ENCODE data around the gene CLMN. TPM values are rescaled to one million over a fixed set of nuclear protein-coding genes. Genes with fewer than 3 reads are reported as not detected.

Gene CLMN
- total and polyA plus RNA-seq, 9 of the 15 experiments (the other 6 are each of a cell fraction or from before 2014, with no cell fraction given): 0.01 to 0.18 (median 0.07) TPM; not detected in 4

DNA sequence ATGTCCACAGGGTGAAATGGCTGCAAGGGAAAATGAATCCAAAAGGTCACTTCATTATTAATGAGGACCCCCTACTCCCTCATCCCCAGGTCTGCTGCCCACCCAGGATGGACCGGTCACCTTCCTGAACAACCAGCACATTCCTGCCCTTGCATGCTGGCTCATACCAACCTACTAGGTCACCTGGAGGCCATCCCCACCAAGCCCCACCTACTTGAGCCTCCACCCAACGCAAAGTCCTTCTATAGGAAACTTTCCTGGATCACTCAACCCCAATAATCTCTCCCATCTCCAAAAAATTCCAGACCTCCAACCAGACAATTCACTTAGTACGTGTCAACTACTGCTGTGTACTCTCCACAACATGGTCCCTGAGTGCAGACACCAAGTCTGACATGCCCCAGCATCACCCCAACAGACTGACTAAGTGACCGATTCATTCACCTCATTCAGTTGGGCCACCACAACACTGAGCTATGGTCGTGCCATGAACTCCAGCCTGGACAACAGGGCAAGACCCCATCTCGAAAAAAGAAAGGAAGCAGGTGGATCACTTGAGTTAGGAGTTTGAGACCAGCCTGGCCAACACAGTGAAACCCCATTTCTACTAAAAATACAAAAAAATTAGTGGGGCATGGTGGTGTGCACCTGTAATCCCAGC is 18.1 kb downstream of the CLMN start (continued):
- TF ChIP-seq, protein P1, sequence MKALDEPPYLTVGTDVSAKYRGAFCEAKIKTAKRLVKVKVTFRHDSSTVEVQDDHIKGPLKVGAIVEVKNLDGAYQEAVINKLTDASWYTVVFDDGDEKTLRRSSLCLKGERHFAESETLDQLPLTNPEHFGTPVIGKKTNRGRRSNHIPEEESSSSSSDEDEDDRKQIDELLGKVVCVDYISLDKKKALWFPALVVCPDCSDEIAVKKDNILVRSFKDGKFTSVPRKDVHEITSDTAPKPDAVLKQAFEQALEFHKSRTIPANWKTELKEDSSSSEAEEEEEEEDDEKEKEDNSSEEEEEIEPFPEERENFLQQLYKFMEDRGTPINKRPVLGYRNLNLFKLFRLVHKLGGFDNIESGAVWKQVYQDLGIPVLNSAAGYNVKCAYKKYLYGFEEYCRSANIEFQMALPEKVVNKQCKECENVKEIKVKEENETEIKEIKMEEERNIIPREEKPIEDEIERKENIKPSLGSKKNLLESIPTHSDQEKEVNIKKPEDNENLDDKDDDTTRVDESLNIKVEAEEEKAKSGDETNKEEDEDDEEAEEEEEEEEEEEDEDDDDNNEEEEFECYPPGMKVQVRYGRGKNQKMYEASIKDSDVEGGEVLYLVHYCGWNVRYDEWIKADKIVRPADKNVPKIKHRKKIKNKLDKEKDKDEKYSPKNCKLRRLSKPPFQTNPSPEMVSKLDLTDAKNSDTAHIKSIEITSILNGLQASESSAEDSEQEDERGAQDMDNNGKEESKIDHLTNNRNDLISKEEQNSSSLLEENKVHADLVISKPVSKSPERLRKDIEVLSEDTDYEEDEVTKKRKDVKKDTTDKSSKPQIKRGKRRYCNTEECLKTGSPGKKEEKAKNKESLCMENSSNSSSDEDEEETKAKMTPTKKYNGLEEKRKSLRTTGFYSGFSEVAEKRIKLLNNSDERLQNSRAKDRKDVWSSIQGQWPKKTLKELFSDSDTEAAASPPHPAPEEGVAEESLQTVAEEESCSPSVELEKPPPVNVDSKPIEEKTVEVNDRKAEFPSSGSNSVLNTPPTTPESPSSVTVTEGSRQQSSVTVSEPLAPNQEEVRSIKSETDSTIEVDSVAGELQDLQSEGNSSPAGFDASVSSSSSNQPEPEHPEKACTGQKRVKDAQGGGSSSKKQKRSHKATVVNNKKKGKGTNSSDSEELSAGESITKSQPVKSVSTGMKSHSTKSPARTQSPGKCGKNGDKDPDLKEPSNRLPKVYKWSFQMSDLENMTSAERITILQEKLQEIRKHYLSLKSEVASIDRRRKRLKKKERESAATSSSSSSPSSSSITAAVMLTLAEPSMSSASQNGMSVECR (CRISPR knock-in tag; IDR thresholded peaks at IDR 0.05): no peak
- no peak for TF ChIP-seq ZFP36 (IDR thresholded peaks at IDR 0.05; ENCODE audit: low read depth, low read length, partially characterized antibody)
- TF ChIP-seq, protein P2, sequence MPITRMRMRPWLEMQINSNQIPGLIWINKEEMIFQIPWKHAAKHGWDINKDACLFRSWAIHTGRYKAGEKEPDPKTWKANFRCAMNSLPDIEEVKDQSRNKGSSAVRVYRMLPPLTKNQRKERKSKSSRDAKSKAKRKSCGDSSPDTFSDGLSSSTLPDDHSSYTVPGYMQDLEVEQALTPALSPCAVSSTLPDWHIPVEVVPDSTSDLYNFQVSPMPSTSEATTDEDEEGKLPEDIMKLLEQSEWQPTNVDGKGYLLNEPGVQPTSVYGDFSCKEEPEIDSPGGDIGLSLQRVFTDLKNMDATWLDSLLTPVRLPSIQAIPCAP (CRISPR knock-in tag; IDR thresholded peaks at IDR 0.05; ENCODE audit: borderline replicate concordance): no peak

Measured in K562 (cell line).